IMR-90 (cell line): ENCODE measurements around the gene PACS1. TPM values are rescaled to one million over a fixed set of nuclear protein-coding genes. Genes with fewer than 3 reads are reported as not detected.

ENCODE experiments used
- ATAC-seq: fragments of 200-7000 bp; cut with Tn5 transposase; 2 replicates; pipeline ENCODE4 v1.9.1; 2020; ENCODE audit warnings: low read depth, mild to moderate bottlenecking, moderate library complexity
- BruUV-seq: library from RNA; stranded (reverse); fragments of 400-500 nt; replicated peaks from 2 replicates; lab custom pipeline; 2021; lab: Mats Ljungman, UMichigan
- CTCF ChIA-PET: fragments of 300-600 bp; formaldehyde crosslinking; extraction: SDS; loops from one replicate; lab custom pipeline; 2021; ENCODE audit warnings: antibody characterized with exemption; lab: Yijun Ruan, JAX
- POLR2A ChIA-PET: fragments of 300-600 bp; sonication (Branson Sonifier 250); formaldehyde crosslinking; loops from one replicate; lab custom pipeline; 2022; ENCODE audit warnings: antibody characterized with exemption; ENCODE audit not compliant: unreplicated experiment; lab: Charles Lee
- DNase-seq: peaks from one replicate; pipeline ENCODE4 v3.0.0; 2013
- H2AFZ ChIP-seq: replicated peaks from 2 replicates; pipeline ENCODE3; 2013; ENCODE audit warnings: low read length, mild to moderate bottlenecking; ENCODE audit not compliant: poor library complexity
- H2AK5ac ChIP-seq: 2 replicates; pipeline ENCODE4 v1.6.1; 2013; ENCODE audit warnings: low read depth, low read length, inconsistent platforms
- H2AK9ac ChIP-seq: replicated peaks from 2 replicates; pipeline ENCODE3; 2013; ENCODE audit warnings: mild to moderate bottlenecking, low read depth, low read length, moderate library complexity; ENCODE audit not compliant: poor library complexity
- H2BK120ac ChIP-seq: 2 replicates; pipeline ENCODE4 v1.6.1; 2013; ENCODE audit warnings: low read depth, low read length, inconsistent platforms
- H2BK15ac ChIP-seq: 3 replicates; pipeline ENCODE4 v1.6.1; 2013; ENCODE audit warnings: low read depth, low read length, inconsistent platforms
- H2BK20ac ChIP-seq: 2 replicates; pipeline ENCODE4 v1.6.1; 2013; ENCODE audit warnings: low read depth, mild to moderate bottlenecking, inconsistent platforms, low read length, moderate library complexity
- H2BK5ac ChIP-seq: 2 replicates; pipeline ENCODE4 v1.6.1; 2013; ENCODE audit warnings: mild to moderate bottlenecking, low read depth, low read length, inconsistent platforms; ENCODE audit not compliant: poor library complexity, severe bottlenecking
- H3K14ac ChIP-seq: replicated peaks from 2 replicates; pipeline ENCODE4 v1.6.1; 2013; ENCODE audit warnings: low read depth, low read length, inconsistent platforms
- H3K18ac ChIP-seq: 2 replicates; pipeline ENCODE4 v1.6.1; 2013; ENCODE audit warnings: low read depth, low read length, control low read depth
- H3K23ac ChIP-seq: 2 replicates; pipeline ENCODE4 v1.6.1; 2013; ENCODE audit warnings: low read depth, low read length, inconsistent platforms
- H3K27ac ChIP-seq: 2 replicates; pipeline ENCODE4 v1.5.1; 2013; ENCODE audit warnings: mild to moderate bottlenecking, control low read depth, low read length; ENCODE audit not compliant: insufficient read depth
- H3K27me3 ChIP-seq: 2 replicates; pipeline ENCODE4 v1.6.1; 2013; ENCODE audit warnings: low read length; ENCODE audit not compliant: control insufficient read depth, insufficient read depth
- H3K36me3 ChIP-seq: 2 replicates; pipeline ENCODE4 v1.6.1; 2013; ENCODE audit warnings: low read length, mixed read lengths; ENCODE audit not compliant: control insufficient read depth, insufficient read depth
- H3K4ac ChIP-seq: 2 replicates; pipeline ENCODE4 v1.6.1; 2013; ENCODE audit warnings: low read depth, low read length, inconsistent platforms
- H3K4me1 ChIP-seq: 2 replicates; pipeline ENCODE4 v1.6.1; 2013; ENCODE audit warnings: low read length, mixed read lengths; ENCODE audit not compliant: control insufficient read depth, insufficient read depth
- H3K4me2 ChIP-seq: 2 replicates; pipeline ENCODE4 v1.6.1; 2013; ENCODE audit warnings: low read depth, mild to moderate bottlenecking, control low read depth, low read length, moderate library complexity
- H3K4me3 ChIP-seq: 2 replicates; pipeline ENCODE4 v1.5.1; 2013; ENCODE audit warnings: low read depth, mild to moderate bottlenecking, control low read depth, low read length, moderate library complexity; ENCODE audit not compliant: insufficient read depth
- H3K56ac ChIP-seq: 2 replicates; pipeline ENCODE4 v1.6.1; 2013; ENCODE audit warnings: low read length, inconsistent platforms; ENCODE audit not compliant: insufficient read depth; ENCODE audit errors: extremely low read depth
- H3K79me1 ChIP-seq, 2 experiments: 2 replicates each; pipeline ENCODE4 v1.6.1; 2013; ENCODE audit warnings: low read length in 2 of 2, inconsistent platforms in 1 of 2, low read depth in 1 of 2
- H3K9ac ChIP-seq: 2 replicates; pipeline ENCODE4 v1.6.1; 2013; ENCODE audit warnings: low read depth, low read length, control low read depth
- H3K9me1 ChIP-seq: 2 replicates; pipeline ENCODE4 v1.6.1; 2013; ENCODE audit warnings: low read length, inconsistent platforms; ENCODE audit not compliant: insufficient read depth
- H3K9me3 ChIP-seq: 2 replicates; pipeline ENCODE4 v1.6.1; 2013; ENCODE audit warnings: low read length; ENCODE audit not compliant: control insufficient read depth, insufficient read depth
- H4K20me1 ChIP-seq: 2 replicates; pipeline ENCODE4 v1.6.1; 2013; ENCODE audit warnings: low read length, inconsistent platforms; ENCODE audit not compliant: insufficient read depth
- H4K5ac ChIP-seq: 2 replicates; pipeline ENCODE4 v1.6.1; 2013; ENCODE audit warnings: mild to moderate bottlenecking, low read depth, low read length, control low read depth
- H4K8ac ChIP-seq, 2 experiments: 2 replicates each; pipeline ENCODE4 v1.6.1; 2013; ENCODE audit warnings: low read depth in 2 of 2, low read length in 2 of 2, control low read depth in 1 of 2, inconsistent platforms in 1 of 2
- H4K91ac ChIP-seq: 2 replicates; pipeline ENCODE4 v1.6.1; 2013; ENCODE audit warnings: low read depth, low read length, inconsistent platforms; ENCODE audit not compliant: insufficient read depth
- CEBPB ChIP-seq: IDR thresholded peaks from 2 replicates; pipeline ENCODE4 v1.6.1; 2012; ENCODE audit warnings: low read depth, low read length, improper control_type of control experiment
- MAFK ChIP-seq: IDR thresholded peaks from 2 replicates; pipeline ENCODE4 v1.6.1; 2012; ENCODE audit warnings: low read depth, low read length, improper control_type of control experiment
- RCOR1 ChIP-seq: IDR thresholded peaks from 2 replicates; pipeline ENCODE4 v1.6.1; 2012; ENCODE audit warnings: mild to moderate bottlenecking, low read length, improper control_type of control experiment; ENCODE audit not compliant: insufficient replicate concordance
- WGBS, 2 experiments: methylation state at CpG; one replicate each; pipeline versions ENCODE4 v1.1.5 to v1.1.7; 2013; ENCODE audit warnings: missing lambda C conversion rate in 2 of 2; ENCODE audit not compliant: insufficient read length in 1 of 2; ENCODE audit errors: extremely low coverage in 2 of 2; 5-methylcytosine and 5-hydroxymethylcytosine counted together
- dilution Hi-C: fragments of 300-500 bp; cut with HindIII; formaldehyde crosslinking; loops from one replicate; pipeline ENCODE4 v1.14.3; 2018; ENCODE audit warnings: low sequenced_read_pairs; ENCODE audit not compliant: unreplicated experiment
- in situ Hi-C: fragments of 300-500 bp; cut with MboI; formaldehyde crosslinking; loops from 3 replicates; pipeline ENCODE4 v1.14.3; 2019; ENCODE audit warnings: low sequenced_read_pairs, inconsistent platforms, mixed read lengths
- intact Hi-C: fragments of 100-400 bp; cut with micrococcal nuclease; formaldehyde crosslinking; loops from 2 replicates; pipeline ENCODE4 v1.10.0; 2022
- polyA plus RNA-seq, 3 experiments: library from polyadenylated mRNA; depleted of rRNA; stranded (reverse); fragments of >200 nt; gene quantifications; 2 replicates each; pipeline ENCODE4 v1.2.3, GENCODE V29; 2012; ENCODE audit warnings: low replicate concordance in 1 of 3
- total RNA-seq: library from RNA; depleted of rRNA; stranded (reverse); fragments of >200 nt; gene quantifications from 2 replicates; pipeline ENCODE4 v1.2.3, GENCODE V29; 2012

Gene PACS1
- total and polyA plus RNA-seq, 2 of the 4 experiments (the other 2 are of a cell fraction), result 7.3 to 32.0 TPM

DNA sequence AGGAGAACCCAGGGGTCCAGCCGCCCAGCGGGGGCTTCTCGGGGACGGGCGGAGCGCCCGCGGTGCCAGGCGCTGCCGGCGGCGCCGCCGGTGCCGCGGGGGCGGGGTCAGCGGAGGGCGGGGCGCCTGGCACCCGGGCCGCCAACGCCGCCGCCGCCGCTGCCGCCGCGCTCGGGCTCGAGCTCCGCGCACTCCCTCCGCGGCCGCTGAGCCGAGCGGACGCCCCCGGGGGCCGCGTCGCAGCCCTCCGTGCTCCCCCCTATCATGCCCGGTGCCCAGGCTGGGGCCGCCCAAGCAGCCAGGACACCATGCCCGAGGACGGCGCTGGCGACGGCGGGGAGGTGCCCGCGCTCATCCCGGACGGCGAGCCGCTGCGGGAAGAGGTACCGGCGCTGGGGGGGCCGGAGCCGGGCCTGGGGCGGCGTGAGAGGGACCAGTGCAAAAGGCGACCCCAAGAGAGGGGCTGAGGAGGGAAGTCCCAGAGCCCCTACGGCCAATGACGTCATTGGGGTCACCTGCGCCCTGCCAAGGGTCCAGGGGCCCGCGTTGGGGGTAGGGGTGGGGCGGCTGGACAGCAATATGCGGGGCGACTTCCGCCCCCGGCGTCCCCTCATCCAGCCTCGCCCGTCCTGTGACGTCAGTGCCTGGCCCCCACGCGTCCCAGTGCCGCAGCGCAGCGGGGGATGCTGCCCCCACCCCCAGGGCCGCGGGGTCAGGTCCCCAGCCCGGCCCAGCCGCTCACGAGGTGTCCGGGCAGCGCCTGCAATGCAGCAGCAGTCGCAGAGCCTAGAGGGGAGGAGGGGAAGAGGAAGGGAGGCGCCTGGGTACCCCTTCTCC lies 221.9 kb downstream of the PACS1 start, which contains the start of gene TMEM151A (continued):
- no peak for TF ChIP-seq MAFK

DNA sequence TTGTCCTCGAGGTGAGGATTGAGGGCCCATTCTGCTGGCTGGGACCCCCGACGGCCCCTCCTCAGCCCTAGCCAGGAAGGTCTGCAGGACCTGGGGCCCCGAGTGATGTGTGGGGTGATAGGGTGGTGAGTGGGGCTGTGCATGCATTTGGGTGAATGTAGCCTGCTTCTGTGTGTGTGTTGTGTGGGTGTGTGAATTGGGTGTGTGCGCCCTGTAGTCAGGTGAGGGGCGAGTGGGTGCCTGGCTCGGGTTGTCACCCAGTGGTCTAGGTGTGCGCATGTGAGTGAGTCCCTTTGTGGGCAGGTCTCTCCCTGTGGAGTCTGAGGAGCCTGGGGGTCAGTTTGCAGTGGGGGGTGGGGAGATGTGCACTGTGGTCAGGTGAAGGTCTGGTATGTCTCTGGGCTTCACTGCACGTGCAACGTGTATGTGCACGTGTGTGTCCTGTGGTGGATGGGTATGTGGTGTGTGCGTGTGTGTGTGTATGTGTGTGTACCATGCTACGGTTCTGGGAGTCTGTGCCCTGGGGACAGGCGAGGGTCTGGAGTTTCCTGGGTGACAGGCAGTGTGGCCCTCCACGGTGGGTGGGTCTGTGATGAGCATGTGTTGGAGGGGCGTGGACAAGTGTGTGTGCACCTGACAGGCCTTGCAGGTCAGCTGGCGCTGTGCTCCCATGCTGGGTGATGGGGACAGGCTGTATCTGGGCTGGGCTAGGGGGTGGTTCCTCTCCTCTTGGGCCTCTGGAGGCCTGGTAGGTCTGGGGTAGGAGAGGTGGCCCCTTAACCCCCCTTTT lies 222.7 kb downstream of the PACS1 start:
- H4K8ac ChIP-seq, result no peak overlapping the region
- H3K56ac ChIP-seq, result no peak overlapping the region
- H3K4me2 ChIP-seq, result no peak overlapping the region
- H4K5ac ChIP-seq, result no peak overlapping the region
- H4K20me1 ChIP-seq, result 0 out of 2 replicates have a peak, but pooled peaks cover 2% of the 10 kb centered on the region
- H3K36me3 ChIP-seq, result no peaks in the 10 kb centered on the region
- dilution Hi-C loops (no loop called here), in situ Hi-C loops (no loop called here), intact Hi-C loops (no loop called here)
- no peak for TF ChIP-seq RCOR1
- TF ChIP-seq CEBPB, result no peak
- no peak overlapping the region for H3K14ac ChIP-seq
- H3K27ac ChIP-seq, result no peak overlapping the region
- no peaks in the 10 kb centered on the region for H3K9me3 ChIP-seq
- peaks cover 8% of the 10 kb centered on the region for H3K4me1 ChIP-seq
- H2AK9ac ChIP-seq, result no peak overlapping the region
- peaks cover 3 to 10% of the 10 kb centered on the region in 2 experiments; a peak in 3 of 4 replicates for H3K79me1 ChIP-seq
- H2BK5ac ChIP-seq, result no peak overlapping the region
- H2AFZ ChIP-seq, result no peak overlapping the region
- no peak overlapping the region for H3K18ac ChIP-seq
- no peak overlapping the region for H2BK20ac ChIP-seq
- BruUV-seq, result no TSS peak
- H3K9ac ChIP-seq, result no peak overlapping the region
- no peak overlapping the region for H4K91ac ChIP-seq
- H3K4ac ChIP-seq, result no peak overlapping the region
- POLR2A ChIA-PET, result no interaction called here
- peaks cover 11% of the 10 kb centered on the region for H3K9me1 ChIP-seq
- no peak for DNase-seq
- no peak for ATAC-seq
- 64% methylated on average over 13 of the region's 17 CpGs; no CpG with 5 or more reads in 1 of the 2 experiments for WGBS, 2 experiments
- no peak overlapping the region for H2BK15ac ChIP-seq
- no peak overlapping the region for H3K23ac ChIP-seq
- H3K27me3 ChIP-seq, result peaks cover 46% of the 10 kb centered on the region
- H2BK120ac ChIP-seq, result no peak overlapping the region
- no peak overlapping the region for H3K4me3 ChIP-seq
- H2AK5ac ChIP-seq, result no peak overlapping the region
- CTCF ChIA-PET, result no interaction called here
